Cardiac fibroblast (primary cell): Measurements from ENCODE around the gene PIK3AP1.

ENCODE experiments used
- DNase-seq, 2 donors: peaks; one replicate each; pipeline versions ENCODE4 v3.0.0 to v3.0.0-alpha.2; 2010; ENCODE audit warnings: low read depth in 2 of 2
- H3K4me3 ChIP-seq, 2 donors: replicated peaks in 1 of 2; 1 replicate in 1 of 2; 2 replicates in 1 of 2; pipeline ENCODE4 v1.5.1; 2011; ENCODE audit warnings: low read depth in 2 of 2, low read length in 2 of 2, mild to moderate bottlenecking in 2 of 2, moderate library complexity in 1 of 2
- CTCF ChIP-seq: IDR thresholded peaks from one replicate; pipeline ENCODE4 v1.5.1; 2011; ENCODE audit warnings: low read depth, mild to moderate bottlenecking, low read length, inconsistent platforms

Gene PIK3AP1

GRCh38 chr10:96690755-96691730 lies 29.3 kb downstream of the PIK3AP1 start:
- no peak overlapping the region for H3K4me3 ChIP-seq
- DNase-seq, result no peak
- no peak for TF ChIP-seq CTCF

- no peak for DNase-seq
- TF ChIP-seq CTCF, result no peak
- no peak overlapping the region for H3K4me3 ChIP-seq
These were observed 31.5 kb downstream of the PIK3AP1 start for GRCh38 chr10:96688789-96689188.

DNA sequence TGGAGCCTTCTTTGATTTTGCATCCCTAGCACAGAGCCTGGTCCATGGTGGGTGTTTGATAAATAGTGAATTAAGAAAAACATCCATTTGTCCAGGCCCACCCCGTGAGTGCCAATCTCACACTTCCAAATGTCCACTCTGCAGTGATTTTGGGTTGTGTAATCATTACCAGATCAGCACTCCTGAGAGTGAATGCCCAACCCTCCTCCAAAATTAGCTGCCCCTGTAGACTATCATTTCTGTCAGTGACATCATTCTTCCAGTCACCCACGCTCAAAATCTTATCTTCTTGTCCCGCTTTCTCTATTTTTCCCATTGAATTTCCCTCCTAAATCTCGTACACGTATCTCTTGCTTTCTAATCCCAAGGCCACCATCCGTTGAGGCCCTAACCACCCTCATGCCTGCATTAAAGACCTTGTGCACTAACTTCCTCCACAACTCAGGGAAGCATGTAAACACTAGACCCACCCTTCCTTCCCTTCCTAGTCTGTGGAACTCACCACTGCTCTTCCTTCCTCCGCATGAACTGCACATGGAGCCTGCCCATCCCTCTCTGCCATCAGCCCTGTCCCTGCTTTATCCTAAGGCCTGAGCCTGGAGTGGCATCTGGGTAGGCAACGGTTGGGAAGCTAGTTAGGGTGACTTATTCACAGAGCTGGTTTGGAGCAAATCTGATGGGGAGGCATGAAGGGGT lies 32.8 kb downstream of the PIK3AP1 start:
- no peak overlapping the region for H3K4me3 ChIP-seq
- no peak for DNase-seq

DNA sequence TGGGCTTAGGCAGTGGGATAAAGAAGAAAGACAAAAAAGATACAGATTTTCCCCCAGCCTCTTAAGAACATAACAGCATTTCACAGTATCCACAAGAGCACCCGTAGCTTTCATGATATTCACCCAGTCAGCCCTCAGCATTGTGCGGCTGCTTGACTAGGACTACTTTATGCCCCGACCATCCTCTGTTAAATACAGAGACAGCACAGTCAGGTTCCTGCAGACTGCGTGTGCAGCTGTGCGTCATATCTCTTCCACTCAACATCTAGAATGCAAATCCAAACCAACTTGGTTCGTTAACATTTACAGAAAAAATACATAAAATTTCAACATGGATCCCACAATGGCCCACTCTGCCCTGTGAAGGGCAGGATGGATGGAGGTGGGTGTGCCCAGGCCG lies 33.8 kb downstream of the PIK3AP1 start:
- no peak for TF ChIP-seq CTCF
- no peak for DNase-seq
- no peak overlapping the region for H3K4me3 ChIP-seq

More for the DNA sequence above, 32.8 kb downstream of the PIK3AP1 start:
- TF ChIP-seq CTCF, result no peak

- no peak overlapping the region for H3K4me3 ChIP-seq
- no peak for DNase-seq
- TF ChIP-seq CTCF, result no peak
These were observed 35.0 kb downstream of the PIK3AP1 start for GRCh38 chr10:96685306-96685705.

- no peak for DNase-seq
- TF ChIP-seq CTCF, result no peak
- H3K4me3 ChIP-seq, result no peak overlapping the region
These were observed 35.5 kb downstream of the PIK3AP1 start for GRCh38 chr10:96684826-96685225.
